ENCODE data around the gene USP24.

Gene USP24

GRCh38 chr1:55184859-55185258 is 30.3 kb downstream of the USP24 start:
- Histone ChIP-seq H3K27me3 (ENCODE audit: control insufficient read depth, insufficient read depth, low read length) (no peaks in the 10 kb centered on the region), H3K27ac (ENCODE audit: low read length) (no peak overlapping the region), H3K4me3 (ENCODE audit: low read length) (no peak overlapping the region), H3K9me3 (ENCODE audit: control insufficient read depth, insufficient read depth, low read length) (no peaks in the 10 kb centered on the region), H3K4me1 (ENCODE audit: control insufficient read depth, insufficient read depth, low read length) (no peaks in the 10 kb centered on the region), H3K36me3 (ENCODE audit: control insufficient read depth, insufficient read depth, low read length) (no peaks in the 10 kb centered on the region)
- DNase-seq (ENCODE audit: low read depth, low spot score) = no peak
- WGBS (ENCODE audit: insufficient coverage, insufficient read length) = 100% methylated on average over 2 of the region's 5 CpGs

DNA sequence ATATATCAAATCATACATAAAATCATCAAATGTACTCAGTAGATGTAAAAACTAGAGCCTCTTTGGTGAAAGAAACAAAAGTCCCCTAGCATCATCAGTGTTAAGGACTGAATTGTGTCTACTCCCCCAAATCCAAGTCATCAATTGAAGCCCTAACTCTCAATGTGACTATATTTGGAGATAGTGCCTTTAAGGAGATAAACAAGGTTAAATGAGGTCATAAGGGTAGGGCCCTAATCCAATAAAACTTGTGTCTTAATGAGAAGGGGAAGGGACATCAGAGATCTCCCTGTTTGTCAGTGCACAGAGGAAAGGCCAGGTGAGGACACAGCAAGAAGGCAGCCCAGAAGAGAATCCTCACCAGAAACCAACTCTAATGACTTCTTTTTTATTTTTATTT is 33.5 kb downstream of the USP24 start:
- Histone ChIP-seq H3K36me3 (ENCODE audit: control insufficient read depth, insufficient read depth, low read length) (no peaks in the 10 kb centered on the region), H3K9me3 (ENCODE audit: control insufficient read depth, insufficient read depth, low read length) (no peaks in the 10 kb centered on the region), H3K4me3 (ENCODE audit: low read length) (no peak overlapping the region), H3K27ac (ENCODE audit: low read length) (no peak overlapping the region), H3K27me3 (ENCODE audit: control insufficient read depth, insufficient read depth, low read length) (no peaks in the 10 kb centered on the region), H3K4me1 (ENCODE audit: control insufficient read depth, insufficient read depth, low read length) (no peaks in the 10 kb centered on the region)
- DNase-seq (ENCODE audit: low read depth, low spot score) = no peak

DNA sequence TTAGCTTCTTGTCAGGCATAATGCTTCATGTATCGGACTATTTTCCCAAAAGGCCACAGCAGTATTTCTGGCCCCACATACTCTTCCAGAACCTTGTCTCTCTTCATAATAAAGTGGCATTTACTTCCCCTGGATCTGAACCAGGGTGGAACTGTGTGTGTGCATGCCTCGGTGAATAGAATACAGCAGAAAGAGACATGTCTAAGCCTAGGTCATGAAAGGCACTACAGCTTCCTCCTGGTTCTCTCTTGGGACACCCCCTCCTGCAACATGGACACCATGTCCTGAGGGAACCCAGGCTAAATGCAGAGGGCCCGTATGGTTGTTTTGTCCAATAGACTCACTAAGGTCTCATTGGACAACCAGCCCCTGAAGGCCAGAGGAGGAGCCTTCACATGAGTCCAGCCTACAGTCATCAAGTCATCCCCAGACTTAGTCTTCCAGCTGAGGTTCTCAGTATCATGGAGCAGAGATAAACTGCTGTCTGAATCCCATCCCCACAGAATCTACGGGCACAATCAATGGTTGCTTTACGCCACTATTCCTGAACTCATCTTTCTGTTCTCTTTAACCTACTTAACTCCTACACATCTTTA is 35.0 kb downstream of the USP24 start:
- Histone ChIP-seq H3K4me1 (ENCODE audit: control insufficient read depth, insufficient read depth, low read length) (no peaks in the 10 kb centered on the region), H3K27ac (ENCODE audit: low read length) (no peak overlapping the region), H3K36me3 (ENCODE audit: control insufficient read depth, insufficient read depth, low read length) (no peaks in the 10 kb centered on the region), H3K4me3 (ENCODE audit: low read length) (no peak overlapping the region), H3K27me3 (ENCODE audit: control insufficient read depth, insufficient read depth, low read length) (no peaks in the 10 kb centered on the region), H3K9me3 (ENCODE audit: control insufficient read depth, insufficient read depth, low read length) (no peaks in the 10 kb centered on the region)
- DNase-seq (ENCODE audit: low read depth, low spot score) = no peak
- no CpG with 5 or more reads among the region's 5 CpGs for WGBS (ENCODE audit: insufficient coverage, insufficient read length)

- no CpG with 5 or more reads among the region's 3 CpGs for WGBS (ENCODE audit: insufficient coverage, insufficient read length)
- DNase-seq (ENCODE audit: low read depth, low spot score) = no peak
- Histone ChIP-seq H3K4me1 (ENCODE audit: control insufficient read depth, insufficient read depth, low read length) (no peaks in the 10 kb centered on the region), H3K4me3 (ENCODE audit: low read length) (no peak overlapping the region), H3K27ac (ENCODE audit: low read length) (no peak overlapping the region), H3K9me3 (ENCODE audit: control insufficient read depth, insufficient read depth, low read length) (no peaks in the 10 kb centered on the region), H3K36me3 (ENCODE audit: control insufficient read depth, insufficient read depth, low read length) (no peaks in the 10 kb centered on the region), H3K27me3 (ENCODE audit: control insufficient read depth, insufficient read depth, low read length) (no peaks in the 10 kb centered on the region)
Observed at GRCh38 chr1:55179177-55179835, 35.9 kb downstream of the USP24 start.

GRCh38 chr1:55172687-55173086 is 42.5 kb downstream of the USP24 start:
- Histone ChIP-seq H3K4me1 (ENCODE audit: control insufficient read depth, insufficient read depth, low read length) (no peaks in the 10 kb centered on the region), H3K36me3 (ENCODE audit: control insufficient read depth, insufficient read depth, low read length) (no peaks in the 10 kb centered on the region), H3K9me3 (ENCODE audit: control insufficient read depth, insufficient read depth, low read length) (no peaks in the 10 kb centered on the region), H3K27ac (ENCODE audit: low read length) (no peak overlapping the region), H3K27me3 (ENCODE audit: control insufficient read depth, insufficient read depth, low read length) (no peaks in the 10 kb centered on the region), H3K4me3 (ENCODE audit: low read length) (no peak overlapping the region)
- no CpG with 5 or more reads among the region's 3 CpGs for WGBS (ENCODE audit: insufficient coverage, insufficient read length)
- no peak for DNase-seq (ENCODE audit: low read depth, low spot score)

DNA sequence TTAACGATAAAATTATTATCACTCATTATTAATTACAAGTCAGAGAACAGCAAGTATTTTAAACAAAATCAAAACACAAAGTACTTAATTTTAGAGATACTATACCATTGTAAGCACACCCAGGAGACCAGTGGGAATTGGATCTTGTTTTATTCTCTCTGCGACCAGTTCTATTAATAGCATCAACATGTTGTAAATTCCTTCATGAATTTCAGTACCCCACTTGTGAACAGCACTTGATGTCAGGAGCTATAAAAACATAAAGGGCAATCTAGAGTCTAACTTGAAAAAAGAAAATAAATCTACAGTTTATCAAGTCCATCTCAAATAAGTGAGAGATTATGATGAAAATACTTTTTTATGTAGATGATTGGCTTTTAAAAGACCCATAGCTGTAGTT is 42.9 kb downstream of the USP24 start:
- H3K27ac ChIP-seq (ENCODE audit: low read length) = no peak overlapping the region
- no peaks in the 10 kb centered on the region for H3K36me3 ChIP-seq (ENCODE audit: control insufficient read depth, insufficient read depth, low read length)
- no peak overlapping the region for H3K4me3 ChIP-seq (ENCODE audit: low read length)
- 100% methylated on average over 1 of the region's 2 CpGs for WGBS (ENCODE audit: insufficient coverage, insufficient read length)
- no peak for DNase-seq (ENCODE audit: low read depth, low spot score)
- no peaks in the 10 kb centered on the region for H3K27me3 ChIP-seq (ENCODE audit: control insufficient read depth, insufficient read depth, low read length)
- no peaks in the 10 kb centered on the region for H3K9me3 ChIP-seq (ENCODE audit: control insufficient read depth, insufficient read depth, low read length)
- H3K4me1 ChIP-seq (ENCODE audit: control insufficient read depth, insufficient read depth, low read length) = no peaks in the 10 kb centered on the region

- no peaks in the 10 kb centered on the region for H3K36me3 ChIP-seq (ENCODE audit: control insufficient read depth, insufficient read depth, low read length)
- H3K9me3 ChIP-seq (ENCODE audit: control insufficient read depth, insufficient read depth, low read length) = no peaks in the 10 kb centered on the region
- no peaks in the 10 kb centered on the region for H3K27me3 ChIP-seq (ENCODE audit: control insufficient read depth, insufficient read depth, low read length)
- H3K4me3 ChIP-seq (ENCODE audit: low read length) = no peak overlapping the region
- H3K27ac ChIP-seq (ENCODE audit: low read length) = no peak overlapping the region
- WGBS (ENCODE audit: insufficient coverage, insufficient read length) = no CpG with 5 or more reads among the region's 3 CpGs
- DNase-seq (ENCODE audit: low read depth, low spot score) = no peak
- no peaks in the 10 kb centered on the region for H3K4me1 ChIP-seq (ENCODE audit: control insufficient read depth, insufficient read depth, low read length)
Observed at GRCh38 chr1:55171694-55172093, 43.5 kb downstream of the USP24 start.

DNA sequence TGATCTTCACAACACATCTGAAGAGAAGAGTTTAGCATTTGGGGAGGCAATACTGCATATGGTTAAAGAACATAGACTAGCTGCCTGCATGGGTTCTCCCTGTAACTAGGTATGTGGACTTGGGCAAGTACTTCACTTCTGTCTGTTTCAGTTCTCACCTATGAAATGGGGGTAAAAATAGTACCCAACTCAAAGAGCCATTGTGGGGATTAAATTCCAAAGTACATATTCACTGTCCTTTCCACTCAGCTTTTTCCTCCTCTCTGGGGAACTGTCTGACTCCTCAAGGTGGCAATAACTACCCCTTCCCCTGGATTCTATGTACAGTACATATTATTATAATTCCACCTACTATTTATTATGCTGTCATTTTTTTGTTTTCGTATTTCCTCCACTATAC is 44.7 kb downstream of the USP24 start:
- H3K36me3 ChIP-seq (ENCODE audit: control insufficient read depth, insufficient read depth, low read length) = no peaks in the 10 kb centered on the region
- DNase-seq (ENCODE audit: low read depth, low spot score) = no peak
- H3K27ac ChIP-seq (ENCODE audit: low read length) = no peak overlapping the region
- no peaks in the 10 kb centered on the region for H3K4me1 ChIP-seq (ENCODE audit: control insufficient read depth, insufficient read depth, low read length)
- H3K27me3 ChIP-seq (ENCODE audit: control insufficient read depth, insufficient read depth, low read length) = no peaks in the 10 kb centered on the region
- no peak overlapping the region for H3K4me3 ChIP-seq (ENCODE audit: low read length)
- 100% methylated on average over 1 of the region's 1 CpG for WGBS (ENCODE audit: insufficient coverage, insufficient read length)
- H3K9me3 ChIP-seq (ENCODE audit: control insufficient read depth, insufficient read depth, low read length) = no peaks in the 10 kb centered on the region

DNA sequence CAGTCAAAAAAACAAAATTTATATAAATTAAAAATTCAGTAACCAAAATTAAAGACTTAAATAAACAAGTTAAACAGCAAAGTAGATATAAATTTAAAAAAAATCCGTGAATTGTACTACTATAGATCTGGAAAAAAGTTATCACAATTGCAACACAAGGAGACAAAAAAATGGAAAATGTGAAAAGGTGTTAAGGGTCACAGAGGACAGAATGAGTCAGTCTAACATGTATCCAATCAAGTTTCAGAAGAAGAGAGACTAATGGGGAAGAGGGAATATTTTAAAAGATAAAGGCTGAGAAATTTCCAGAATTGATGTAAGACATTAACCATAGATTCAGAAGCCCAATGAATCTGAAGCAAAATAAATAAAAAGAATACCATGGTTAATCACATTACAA is 46.0 kb downstream of the USP24 start:
- no peak overlapping the region for H3K27ac ChIP-seq (ENCODE audit: low read length)
- H3K4me1 ChIP-seq (ENCODE audit: control insufficient read depth, insufficient read depth, low read length) = no peaks in the 10 kb centered on the region
- H3K4me3 ChIP-seq (ENCODE audit: low read length) = no peak overlapping the region
- no peaks in the 10 kb centered on the region for H3K36me3 ChIP-seq (ENCODE audit: control insufficient read depth, insufficient read depth, low read length)
- WGBS (ENCODE audit: insufficient coverage, insufficient read length) = no CpG with 5 or more reads among the region's 1 CpG
- H3K27me3 ChIP-seq (ENCODE audit: control insufficient read depth, insufficient read depth, low read length) = no peaks in the 10 kb centered on the region
- H3K9me3 ChIP-seq (ENCODE audit: control insufficient read depth, insufficient read depth, low read length) = no peaks in the 10 kb centered on the region
- DNase-seq (ENCODE audit: low read depth, low spot score) = no peak

GRCh38 chr1:55168353-55168752 is 46.8 kb downstream of the USP24 start:
- no peak overlapping the region for H3K27ac ChIP-seq (ENCODE audit: low read length)
- no peak overlapping the region for H3K4me3 ChIP-seq (ENCODE audit: low read length)
- H3K9me3 ChIP-seq (ENCODE audit: control insufficient read depth, insufficient read depth, low read length) = no peaks in the 10 kb centered on the region
- WGBS (ENCODE audit: insufficient coverage, insufficient read length) = no CpG with 5 or more reads among the region's 4 CpGs
- no peaks in the 10 kb centered on the region for H3K36me3 ChIP-seq (ENCODE audit: control insufficient read depth, insufficient read depth, low read length)
- no peaks in the 10 kb centered on the region for H3K4me1 ChIP-seq (ENCODE audit: control insufficient read depth, insufficient read depth, low read length)
- no peaks in the 10 kb centered on the region for H3K27me3 ChIP-seq (ENCODE audit: control insufficient read depth, insufficient read depth, low read length)
- DNase-seq (ENCODE audit: low read depth, low spot score) = peak; percentile 11

- WGBS (ENCODE audit: insufficient coverage, insufficient read length) = no CpG with 5 or more reads among the region's 6 CpGs
- no peak for DNase-seq (ENCODE audit: low read depth, low spot score)
- Histone ChIP-seq H3K4me1 (ENCODE audit: control insufficient read depth, insufficient read depth, low read length) (no peaks in the 10 kb centered on the region), H3K36me3 (ENCODE audit: control insufficient read depth, insufficient read depth, low read length) (no peaks in the 10 kb centered on the region), H3K9me3 (ENCODE audit: control insufficient read depth, insufficient read depth, low read length) (no peaks in the 10 kb centered on the region), H3K27ac (ENCODE audit: low read length) (no peak overlapping the region), H3K27me3 (ENCODE audit: control insufficient read depth, insufficient read depth, low read length) (no peaks in the 10 kb centered on the region), H3K4me3 (ENCODE audit: low read length) (no peak overlapping the region)
Observed at GRCh38 chr1:55167224-55167871, 47.8 kb downstream of the USP24 start.

Measured in iPS DF 6.9 (cell line).